ENCODE data around the gene NOTCH2.

NOTCH2 gene

GRCh38 chr1:119937198-119937597 lies 132.3 kb downstream of the NOTCH2 start:
- no peak for DNase-seq

- DNase-seq, result no peak
Measured at GRCh38 chr1:119935915-119936314, 133.5 kb downstream of the NOTCH2 start.

GRCh38 chr1:119935373-119935772 lies 134.1 kb downstream of the NOTCH2 start:
- no peak for DNase-seq

GRCh38 chr1:119933397-119933796 lies 136.1 kb downstream of the NOTCH2 start:
- DNase-seq, result no peak

- DNase-seq, result no peak
Measured at GRCh38 chr1:119929643-119930315, 139.7 kb downstream of the NOTCH2 start.

GRCh38 chr1:119926553-119926952 lies 142.9 kb downstream of the NOTCH2 start:
- no peak for DNase-seq

- DNase-seq, result no peak
Measured at GRCh38 chr1:119924948-119925898, 144.2 kb downstream of the NOTCH2 start.

GRCh38 chr1:119920104-119920968 lies 149.1 kb downstream of the NOTCH2 start:
- no peak for DNase-seq

GRCh38 chr1:119919241-119919640 lies 150.2 kb downstream of the NOTCH2 start:
- no peak for DNase-seq

- no peak for DNase-seq
Measured at GRCh38 chr1:119918301-119918700, 151.2 kb downstream of the NOTCH2 start.

- DNase-seq, result no peak
Measured at GRCh38 chr1:119917304-119918055, 152.0 kb downstream of the NOTCH2 start.

GRCh38 chr1:119915517-119915916 lies 153.9 kb downstream of the NOTCH2 start:
- no peak for DNase-seq

- no peak for DNase-seq
Measured at GRCh38 chr1:119914071-119914470, 155.4 kb downstream of the NOTCH2 start.

- DNase-seq, result no peak
Measured at GRCh38 chr1:119912963-119913362, 156.5 kb downstream of the NOTCH2 start.

- DNase-seq, result no peak
Measured at GRCh38 chr1:119911775-119912174, 157.7 kb downstream of the NOTCH2 start.

- DNase-seq, result no peak
Measured at GRCh38 chr1:119910618-119911017, 158.8 kb downstream of the NOTCH2 start.

GRCh38 chr1:119909890-119910596 lies 159.4 kb downstream of the NOTCH2 start:
- no peak for DNase-seq

GRCh38 chr1:119908661-119909060 lies 160.8 kb downstream of the NOTCH2 start:
- no peak for DNase-seq

GRCh38 chr1:119906927-119907652 lies 162.4 kb downstream of the NOTCH2 start:
- no peak for DNase-seq

GRCh38 chr1:119903443-119903835 lies 166.0 kb downstream of the NOTCH2 start:
- DNase-seq, result no peak

Measured in activated CD4-positive, alpha-beta T cell treated with anti-CD3 and anti-CD28 coated beads, Interleukin-2, amount 50 U/mL, for 48 hours (primary cell).